ENCODE measurements around the gene RYR1. TPM values are rescaled to one million over a fixed set of nuclear protein-coding genes. Genes with fewer than 3 reads are reported as not detected.

Gene RYR1
- total and polyA plus RNA-seq, 10 of the 15 experiments (the other 5 are each of a cell fraction or from before 2014, with no cell fraction given), result under 0.01 to 0.32 (median 0.07) TPM; not detected in 1

DNA sequence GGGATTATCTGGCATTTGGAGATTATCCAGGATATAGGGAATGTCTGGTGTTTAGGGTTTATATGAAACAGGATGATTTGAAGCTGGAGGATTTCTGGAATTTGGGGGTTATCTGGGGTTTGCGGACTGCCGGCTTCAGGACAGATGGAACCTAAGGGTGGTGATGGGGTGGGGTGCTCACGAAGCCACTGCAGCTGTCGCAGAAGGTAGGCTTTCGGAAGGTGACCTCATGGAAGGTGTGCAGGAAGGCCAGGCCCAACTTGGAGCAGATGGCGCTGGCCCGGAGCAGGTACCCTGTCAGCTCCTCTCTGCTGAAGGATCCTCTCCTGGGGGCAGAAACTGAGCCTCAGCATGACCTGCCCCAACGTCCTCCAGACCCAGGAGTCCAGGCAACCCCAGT lies 21.0 kb upstream of the RYR1 start:
- FAIRE-seq (no peak), ATAC-seq (no peak), DNase-seq (ENCODE audit: low read depth, low spot score) (no peak)
- ChIA-PET RAD21 (ENCODE audit: unreplicated experiment) (interaction anchor here (1.3 kb wide), 1 partner anchor 10 kb away, joined by 7 read pairs; the partner anchor contains the start of gene FAM98C), POLR2A (no interaction called here), SMC1A (ENCODE audit: uncharacterized antibody, unreplicated experiment) (no interaction called here), CTCF (interaction anchor here (2.2 kb wide), 1 partner anchor 9 kb away, joined by 8 read pairs; the partner anchor contains the start of gene FAM98C)
- intact Hi-C loops (cut with micrococcal nuclease; ENCODE audit: unreplicated experiment), result no loop called here
- no peak overlapping the region for H3K27ac ChIP-seq (ENCODE audit: control insufficient read depth, insufficient read depth)
- no peak overlapping the region for H2AFZ ChIP-seq (ENCODE audit: control insufficient read depth, low read depth, low read length)
- BruUV-seq (replicated peaks), result no TSS peak
- H3K27me3 ChIP-seq (replicated peaks in 1 of 2; ENCODE audit: control insufficient read depth in 2 of 2, insufficient read depth in 2 of 2, low read length in 1 of 2), result no peaks in the 10 kb centered on the region
- in situ Hi-C loops (cut with MboI), result loop anchor here (25.0 kb wide), 1 partner anchor 225 kb away; the partner anchor contains the start of gene ACTN4
- H3K36me3 ChIP-seq (ENCODE audit: control insufficient read depth in 2 of 2, insufficient read depth in 2 of 2, low read length in 1 of 2), result no peaks in the 10 kb centered on the region
- H3K4me2 ChIP-seq (ENCODE audit: control insufficient read depth, insufficient read depth), result no peak overlapping the region
- 67% methylated on average over 8 of the region's 8 CpGs for WGBS (ENCODE audit: insufficient coverage, insufficient replicate concordance, low lambda C conversion rate, missing lambda C conversion rate)
- no peaks in the 10 kb centered on the region for H4K20me1 ChIP-seq (ENCODE audit: control insufficient read depth, insufficient read depth)
- H3K4me3 ChIP-seq, result no peak overlapping the region
- H3K9me3 ChIP-seq (replicated peaks; ENCODE audit: control insufficient read depth, insufficient read depth, low read length), result no peaks in the 10 kb centered on the region
- H3K9ac ChIP-seq (ENCODE audit: control insufficient read depth, insufficient read depth, low read length), result no peak overlapping the region
- H3K79me2 ChIP-seq (ENCODE audit: control insufficient read depth, insufficient read depth, low read length), result no peaks in the 10 kb centered on the region
- H3K4me1 ChIP-seq (ENCODE audit: control insufficient read depth, insufficient read depth, low read length), result peaks cover 5% of the 10 kb centered on the region
- TF ChIP-seq, protein P1, sequence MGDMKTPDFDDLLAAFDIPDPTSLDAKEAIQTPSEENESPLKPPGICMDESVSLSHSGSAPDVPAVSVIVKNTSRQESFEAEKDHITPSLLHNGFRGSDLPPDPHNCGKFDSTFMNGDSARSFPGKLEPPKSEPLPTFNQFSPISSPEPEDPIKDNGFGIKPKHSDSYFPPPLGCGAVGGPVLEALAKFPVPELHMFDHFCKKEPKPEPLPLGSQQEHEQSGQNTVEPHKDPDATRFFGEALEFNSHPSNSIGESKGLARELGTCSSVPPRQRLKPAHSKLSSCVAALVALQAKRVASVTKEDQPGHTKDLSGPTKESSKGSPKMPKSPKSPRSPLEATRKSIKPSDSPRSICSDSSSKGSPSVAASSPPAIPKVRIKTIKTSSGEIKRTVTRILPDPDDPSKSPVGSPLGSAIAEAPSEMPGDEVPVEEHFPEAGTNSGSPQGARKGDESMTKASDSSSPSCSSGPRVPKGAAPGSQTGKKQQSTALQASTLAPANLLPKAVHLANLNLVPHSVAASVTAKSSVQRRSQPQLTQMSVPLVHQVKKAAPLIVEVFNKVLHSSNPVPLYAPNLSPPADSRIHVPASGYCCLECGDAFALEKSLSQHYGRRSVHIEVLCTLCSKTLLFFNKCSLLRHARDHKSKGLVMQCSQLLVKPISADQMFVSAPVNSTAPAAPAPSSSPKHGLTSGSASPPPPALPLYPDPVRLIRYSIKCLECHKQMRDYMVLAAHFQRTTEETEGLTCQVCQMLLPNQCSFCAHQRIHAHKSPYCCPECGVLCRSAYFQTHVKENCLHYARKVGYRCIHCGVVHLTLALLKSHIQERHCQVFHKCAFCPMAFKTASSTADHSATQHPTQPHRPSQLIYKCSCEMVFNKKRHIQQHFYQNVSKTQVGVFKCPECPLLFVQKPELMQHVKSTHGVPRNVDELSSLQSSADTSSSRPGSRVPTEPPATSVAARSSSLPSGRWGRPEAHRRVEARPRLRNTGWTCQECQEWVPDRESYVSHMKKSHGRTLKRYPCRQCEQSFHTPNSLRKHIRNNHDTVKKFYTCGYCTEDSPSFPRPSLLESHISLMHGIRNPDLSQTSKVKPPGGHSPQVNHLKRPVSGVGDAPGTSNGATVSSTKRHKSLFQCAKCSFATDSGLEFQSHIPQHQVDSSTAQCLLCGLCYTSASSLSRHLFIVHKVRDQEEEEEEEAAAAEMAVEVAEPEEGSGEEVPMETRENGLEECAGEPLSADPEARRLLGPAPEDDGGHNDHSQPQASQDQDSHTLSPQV (IDR thresholded peaks at IDR 0.05), result no peak
- TF ChIP-seq ZNF274 (IDR thresholded peaks at IDR 0.05; ENCODE audit: insufficient read depth, insufficient read length) (no peak), CREM (IDR thresholded peaks at IDR 0.05; ENCODE audit: low read depth) (no peak), JUND (IDR thresholded peaks at IDR 0.05; ENCODE audit: low read depth, low read length) (no peak), SIX5 (IDR thresholded peaks at IDR 0.05; ENCODE audit: low read depth, low read length, severe bottlenecking) (no peak), SRF (IDR thresholded peaks at IDR 0.05; ENCODE audit: low read depth in 2 of 2, low read length in 2 of 2) (no peak), SMC3 (IDR thresholded peaks at IDR 0.05; ENCODE audit: borderline replicate concordance, low read length) (no peak), RB1 (IDR thresholded peaks at IDR 0.05; ENCODE audit: borderline replicate concordance) (no peak), MYC (IDR thresholded peaks at IDR 0.05; ENCODE audit: insufficient read depth, insufficient read length, insufficient replicate concordance, low read length, severe bottlenecking) (no peak), RCOR1 (conservative IDR thresholded peaks at IDR 0.05; ENCODE audit: low read depth, low read length) (no peak), STAT1 (conservative IDR thresholded peaks at IDR 0.05) (no peak)
- TF ChIP-seq, protein P2, sequence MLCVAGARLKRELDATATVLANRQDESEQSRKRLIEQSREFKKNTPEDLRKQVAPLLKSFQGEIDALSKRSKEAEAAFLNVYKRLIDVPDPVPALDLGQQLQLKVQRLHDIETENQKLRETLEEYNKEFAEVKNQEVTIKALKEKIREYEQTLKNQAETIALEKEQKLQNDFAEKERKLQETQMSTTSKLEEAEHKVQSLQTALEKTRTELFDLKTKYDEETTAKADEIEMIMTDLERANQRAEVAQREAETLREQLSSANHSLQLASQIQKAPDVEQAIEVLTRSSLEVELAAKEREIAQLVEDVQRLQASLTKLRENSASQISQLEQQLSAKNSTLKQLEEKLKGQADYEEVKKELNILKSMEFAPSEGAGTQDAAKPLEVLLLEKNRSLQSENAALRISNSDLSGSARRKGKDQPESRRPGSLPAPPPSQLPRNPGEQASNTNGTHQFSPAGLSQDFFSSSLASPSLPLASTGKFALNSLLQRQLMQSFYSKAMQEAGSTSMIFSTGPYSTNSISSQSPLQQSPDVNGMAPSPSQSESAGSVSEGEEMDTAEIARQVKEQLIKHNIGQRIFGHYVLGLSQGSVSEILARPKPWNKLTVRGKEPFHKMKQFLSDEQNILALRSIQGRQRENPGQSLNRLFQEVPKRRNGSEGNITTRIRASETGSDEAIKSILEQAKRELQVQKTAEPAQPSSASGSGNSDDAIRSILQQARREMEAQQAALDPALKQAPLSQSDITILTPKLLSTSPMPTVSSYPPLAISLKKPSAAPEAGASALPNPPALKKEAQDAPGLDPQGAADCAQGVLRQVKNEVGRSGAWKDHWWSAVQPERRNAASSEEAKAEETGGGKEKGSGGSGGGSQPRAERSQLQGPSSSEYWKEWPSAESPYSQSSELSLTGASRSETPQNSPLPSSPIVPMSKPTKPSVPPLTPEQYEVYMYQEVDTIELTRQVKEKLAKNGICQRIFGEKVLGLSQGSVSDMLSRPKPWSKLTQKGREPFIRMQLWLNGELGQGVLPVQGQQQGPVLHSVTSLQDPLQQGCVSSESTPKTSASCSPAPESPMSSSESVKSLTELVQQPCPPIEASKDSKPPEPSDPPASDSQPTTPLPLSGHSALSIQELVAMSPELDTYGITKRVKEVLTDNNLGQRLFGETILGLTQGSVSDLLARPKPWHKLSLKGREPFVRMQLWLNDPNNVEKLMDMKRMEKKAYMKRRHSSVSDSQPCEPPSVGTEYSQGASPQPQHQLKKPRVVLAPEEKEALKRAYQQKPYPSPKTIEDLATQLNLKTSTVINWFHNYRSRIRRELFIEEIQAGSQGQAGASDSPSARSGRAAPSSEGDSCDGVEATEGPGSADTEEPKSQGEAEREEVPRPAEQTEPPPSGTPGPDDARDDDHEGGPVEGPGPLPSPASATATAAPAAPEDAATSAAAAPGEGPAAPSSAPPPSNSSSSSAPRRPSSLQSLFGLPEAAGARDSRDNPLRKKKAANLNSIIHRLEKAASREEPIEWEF (IDR thresholded peaks at IDR 0.05; ENCODE audit: insufficient replicate concordance, low read depth, low read length), result no peak
- TF ChIP-seq, protein P3, sequence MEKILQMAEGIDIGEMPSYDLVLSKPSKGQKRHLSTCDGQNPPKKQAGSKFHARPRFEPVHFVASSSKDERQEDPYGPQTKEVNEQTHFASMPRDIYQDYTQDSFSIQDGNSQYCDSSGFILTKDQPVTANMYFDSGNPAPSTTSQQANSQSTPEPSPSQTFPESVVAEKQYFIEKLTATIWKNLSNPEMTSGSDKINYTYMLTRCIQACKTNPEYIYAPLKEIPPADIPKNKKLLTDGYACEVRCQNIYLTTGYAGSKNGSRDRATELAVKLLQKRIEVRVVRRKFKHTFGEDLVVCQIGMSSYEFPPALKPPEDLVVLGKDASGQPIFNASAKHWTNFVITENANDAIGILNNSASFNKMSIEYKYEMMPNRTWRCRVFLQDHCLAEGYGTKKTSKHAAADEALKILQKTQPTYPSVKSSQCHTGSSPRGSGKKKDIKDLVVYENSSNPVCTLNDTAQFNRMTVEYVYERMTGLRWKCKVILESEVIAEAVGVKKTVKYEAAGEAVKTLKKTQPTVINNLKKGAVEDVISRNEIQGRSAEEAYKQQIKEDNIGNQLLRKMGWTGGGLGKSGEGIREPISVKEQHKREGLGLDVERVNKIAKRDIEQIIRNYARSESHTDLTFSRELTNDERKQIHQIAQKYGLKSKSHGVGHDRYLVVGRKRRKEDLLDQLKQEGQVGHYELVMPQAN (conservative IDR thresholded peaks at IDR 0.05), result no peak
